Gastrocnemius medialis (tissue), 4 donors: ENCODE measurements around the gene CHST7. TPM values are rescaled to one million over a fixed set of nuclear protein-coding genes. Genes with fewer than 3 reads are reported as not detected.

ENCODE experiments used
- ATAC-seq, 2 donors: fragments of 150-250 bp; one replicate each; pipeline ENCODE4 v1.9.1; 2016
- DNase-seq, 2 donors: peaks; one replicate each; pipeline ENCODE4 v3.0.0-alpha.2; 2019
- H3K27ac ChIP-seq, 4 donors: fragments of 200-600 bp; sonication (generic); 1 replicate in 1 of 4; 2 replicates in 3 of 4; pipeline ENCODE4 v1.5.1; 2016 to 2018; ENCODE audit warnings: mild to moderate bottlenecking in 2 of 4, moderate library complexity in 1 of 4
- H3K27me3 ChIP-seq, 3 donors: fragments of 200-600 bp; sonication (generic) in 2 of 3; 1 replicate in 1 of 3; 2 replicates in 2 of 3; pipeline versions ENCODE4 v1.5.1 to v1.6.0; 2016 to 2019; ENCODE audit warnings: mild to moderate bottlenecking in 1 of 3, moderate library complexity in 1 of 3
- H3K36me3 ChIP-seq, 2 donors: fragments of 200-600 bp; sonication (generic) in 1 of 2; one replicate each; pipeline ENCODE4 v1.5.1; 2017 to 2018
- H3K4me1 ChIP-seq, 2 donors: fragments of 200-600 bp; sonication (generic) in 1 of 2; one replicate each; pipeline ENCODE4 v1.5.1; 2016 to 2017; ENCODE audit warnings: mild to moderate bottlenecking in 2 of 2
- H3K4me3 ChIP-seq, 4 donors: fragments of 200-600 bp; sonication (generic) in 3 of 4; 1 replicate in 1 of 4; 2 replicates in 3 of 4; pipeline ENCODE4 v1.5.1; 2016 to 2019; ENCODE audit warnings: mild to moderate bottlenecking in 2 of 4
- H3K9me3 ChIP-seq, 3 donors: fragments of 200-600 bp; sonication (generic) in 2 of 3; 1 replicate in 1 of 3; 2 replicates in 2 of 3; pipeline ENCODE4 v1.5.1; 2016 to 2019
- CTCF ChIP-seq, 5 experiments: fragments of 450-650 bp in 3 of 5; fragments of 200-600 bp in 2 of 5; sonication (generic) in 2 of 5; IDR thresholded peaks in 4 of 5; conservative IDR thresholded peaks in 1 of 5; 1 replicate in 4 of 5; 2 replicates in 1 of 5; pipeline ENCODE4 v1.5.1; 2016 to 2019; ENCODE audit warnings: antibody characterized with exemption in 5 of 5, mild to moderate bottlenecking in 3 of 5, moderate library complexity in 3 of 5
- POLR2A ChIP-seq, 2 donors: fragments of 450-650 bp; IDR thresholded peaks; one replicate each; pipeline ENCODE4 v1.6.1; 2017; ENCODE audit warnings: antibody characterized with exemption in 2 of 2, mild to moderate bottlenecking in 2 of 2, moderate library complexity in 2 of 2
- in situ Hi-C, 4 donors: fragments of 200-750 bp; cut with MboI; loops; one replicate each; pipeline versions ENCODE4 v1.15.0 to v1.8.0; 2017; ENCODE audit warnings: low sequenced_read_pairs in 4 of 4
- intact Hi-C: fragments of 100-400 bp; cut with DNase I; formaldehyde crosslinking; loops from one replicate; pipeline ENCODE4 v1.15.1; 2023; ENCODE audit warnings: low total_unique reads
- total RNA-seq, 4 donors: library from RNA; depleted of rRNA; stranded (reverse); fragments of >200 nt; gene quantifications; one replicate each; pipeline versions ENCODE4 v1.1.0 to v1.2.3, GENCODE V29; 2016

The CHST7 gene
- total RNA-seq, 4 donors from 2014 or later = 15.1 to 16.9 (median 15.8) TPM

GRCh38 chrX:46587158-46587557 lies 13.6 kb downstream of the CHST7 start:
- Histone ChIP-seq H3K4me1 (peaks cover 6 to 24% of the 10 kb centered on the region in 2 donors), H3K36me3 (no peaks in the 10 kb centered on the region), H3K27ac (peak overlapping the region in 3 of 4 donors; percentile 23 to 63 (median 61)), H3K9me3 (no peaks in the 10 kb centered on the region), H3K4me3 (no peak overlapping the region), H3K27me3 (no peaks in the 10 kb centered on the region)
- in situ Hi-C loops = no loop called here
- intact Hi-C loops = loop anchor here (5.0 kb wide), 1 partner anchor 40 kb away; no protein-coding TSS in a partner anchor
- TF ChIP-seq CTCF (IDR thresholded peaks at IDR 0.05 in 4 of 5, conservative IDR thresholded peaks at IDR 0.05 in 1 of 5) (no peak), POLR2A (IDR thresholded peaks at IDR 0.05) (no peak)
- DNase-seq (no peak), ATAC-seq (no peak)

- ATAC-seq (peak in 1 of 2 donors; percentile 18), DNase-seq (no peak)
- Histone ChIP-seq H3K4me1 (peaks cover 6 to 24% of the 10 kb centered on the region in 2 donors), H3K9me3 (no peaks in the 10 kb centered on the region), H3K4me3 (no peak overlapping the region), H3K36me3 (no peaks in the 10 kb centered on the region), H3K27me3 (no peaks in the 10 kb centered on the region), H3K27ac (peak overlapping the region; percentile 18 to 63 (median 42))
- TF ChIP-seq POLR2A (IDR thresholded peaks at IDR 0.05) = no peak
- TF ChIP-seq CTCF (IDR thresholded peaks at IDR 0.05 in 4 of 5, conservative IDR thresholded peaks at IDR 0.05 in 1 of 5) = no peak
- in situ Hi-C loops = no loop called here
- intact Hi-C loops = loop anchor here (5.0 kb wide), 1 partner anchor 40 kb away; no protein-coding TSS in a partner anchor
These were observed 14.2 kb downstream of the CHST7 start for GRCh38 chrX:46587753-46588171.

- ATAC-seq (peak; percentile 52 to 70), DNase-seq (peak; percentile 31 to 64)
- Histone ChIP-seq H3K9me3 (no peaks in the 10 kb centered on the region), H3K4me3 (no peak overlapping the region), H3K27ac (peak overlapping the region; percentile 18 to 63 (median 42)), H3K36me3 (no peaks in the 10 kb centered on the region), H3K4me1 (peaks cover 6 to 24% of the 10 kb centered on the region in 2 donors), H3K27me3 (no peaks in the 10 kb centered on the region)
- intact Hi-C loops = loop anchor here (5.0 kb wide), 1 partner anchor 39 kb away; no protein-coding TSS in a partner anchor
- in situ Hi-C loops = no loop called here
- TF ChIP-seq POLR2A (IDR thresholded peaks at IDR 0.05) (no peak), CTCF (IDR thresholded peaks at IDR 0.05 in 4 of 5, conservative IDR thresholded peaks at IDR 0.05 in 1 of 5) (no peak)
These were observed 14.7 kb downstream of the CHST7 start for GRCh38 chrX:46588263-46588662.

- in situ Hi-C loops = no loop called here
- TF ChIP-seq POLR2A (IDR thresholded peaks at IDR 0.05) = no peak
- no peak for TF ChIP-seq CTCF (IDR thresholded peaks at IDR 0.05 in 4 of 5, conservative IDR thresholded peaks at IDR 0.05 in 1 of 5)
These were observed 16.6 kb downstream of the CHST7 start for GRCh38 chrX:46589977-46590723.

More at GRCh38 chrX:46589977-46590723, 16.6 kb downstream of the CHST7 start:
- H3K36me3 ChIP-seq = no peaks in the 10 kb centered on the region
- intact Hi-C loops = loop anchor here (5.0 kb wide), 1 partner anchor 37 kb away; no protein-coding TSS in a partner anchor
- peak overlapping the region; percentile 7 to 63 (median 40) for H3K27ac ChIP-seq
- ATAC-seq = peak; percentile 70 to 74
- H3K4me3 ChIP-seq = no peak overlapping the region
- H3K4me1 ChIP-seq = peaks cover 6 to 30% of the 10 kb centered on the region in 2 donors
- no peaks in the 10 kb centered on the region for H3K27me3 ChIP-seq
- DNase-seq = no peak
- no peaks in the 10 kb centered on the region for H3K9me3 ChIP-seq
